ENCODE measurements around the gene SLC16A1.

DNA sequence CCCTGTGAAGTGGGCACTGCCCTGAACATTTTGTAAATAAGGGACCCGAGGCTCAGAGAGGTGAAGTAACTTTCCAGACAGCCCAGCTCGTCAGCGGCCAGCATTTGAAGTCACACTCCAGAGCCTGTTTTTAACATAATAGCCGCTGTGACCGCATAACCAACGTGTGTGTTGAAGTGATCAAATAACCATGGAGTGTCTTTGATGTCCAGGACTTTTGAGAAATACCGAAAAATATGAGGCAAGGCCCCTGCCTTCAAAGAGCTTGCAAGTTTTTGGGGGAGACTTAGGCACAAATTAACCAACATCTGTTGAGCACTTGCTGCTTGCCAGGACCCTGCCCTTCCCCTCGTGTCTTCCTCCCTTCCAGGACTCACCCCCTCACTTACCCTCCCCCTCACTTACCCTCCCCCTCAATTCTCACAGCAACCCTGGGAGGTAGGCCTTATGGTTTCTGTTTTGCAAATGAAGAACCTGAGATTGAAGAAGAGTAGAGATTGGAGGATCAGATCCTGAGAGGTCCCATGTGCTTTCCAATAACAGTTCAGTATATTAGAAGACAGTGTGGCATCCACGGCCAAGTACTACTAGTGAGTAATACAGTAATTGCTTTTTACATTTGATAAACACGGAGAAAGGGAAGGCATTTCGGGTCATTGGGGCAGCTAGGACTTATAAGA lies 1.3 kb upstream of the SLC16A1 start:
- TF ChIP-seq, protein P1, sequence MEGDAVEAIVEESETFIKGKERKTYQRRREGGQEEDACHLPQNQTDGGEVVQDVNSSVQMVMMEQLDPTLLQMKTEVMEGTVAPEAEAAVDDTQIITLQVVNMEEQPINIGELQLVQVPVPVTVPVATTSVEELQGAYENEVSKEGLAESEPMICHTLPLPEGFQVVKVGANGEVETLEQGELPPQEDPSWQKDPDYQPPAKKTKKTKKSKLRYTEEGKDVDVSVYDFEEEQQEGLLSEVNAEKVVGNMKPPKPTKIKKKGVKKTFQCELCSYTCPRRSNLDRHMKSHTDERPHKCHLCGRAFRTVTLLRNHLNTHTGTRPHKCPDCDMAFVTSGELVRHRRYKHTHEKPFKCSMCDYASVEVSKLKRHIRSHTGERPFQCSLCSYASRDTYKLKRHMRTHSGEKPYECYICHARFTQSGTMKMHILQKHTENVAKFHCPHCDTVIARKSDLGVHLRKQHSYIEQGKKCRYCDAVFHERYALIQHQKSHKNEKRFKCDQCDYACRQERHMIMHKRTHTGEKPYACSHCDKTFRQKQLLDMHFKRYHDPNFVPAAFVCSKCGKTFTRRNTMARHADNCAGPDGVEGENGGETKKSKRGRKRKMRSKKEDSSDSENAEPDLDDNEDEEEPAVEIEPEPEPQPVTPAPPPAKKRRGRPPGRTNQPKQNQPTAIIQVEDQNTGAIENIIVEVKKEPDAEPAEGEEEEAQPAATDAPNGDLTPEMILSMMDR (IDR thresholded peaks at IDR 0.05; ENCODE audit: control extremely low read depth in 1 of 3, insufficient read depth in 1 of 3, low read depth in 1 of 3, low read length in 3 of 3), result no peak
- TF ChIP-seq EGR1 (IDR thresholded peaks at IDR 0.05; ENCODE audit: borderline replicate concordance, low read depth, low read length), result peak; percentile 40; the same call in 1 of the 2 replicates
- no peak for TF ChIP-seq CBX5 (IDR thresholded peaks at IDR 0.05; ENCODE audit: low read depth, low read length)
- TF ChIP-seq CREB1 (IDR thresholded peaks at IDR 0.05), result no peak; the same call in 1 of the 2 replicates
- no peak for TF ChIP-seq GTF2F1 (IDR thresholded peaks at IDR 0.05; ENCODE audit: borderline replicate concordance, low read depth, low read length)
- 0 out of 2 replicates have a peak, but pooled peaks have one; percentile 20 for TF ChIP-seq TBP (IDR thresholded peaks at IDR 0.05; ENCODE audit: low read depth, low read length)

Measured in H1 (cell line).